MCF 10A (cell line): ENCODE results near the gene DNAJA4. TPM values are rescaled to one million over a fixed set of nuclear protein-coding genes. Genes with fewer than 3 reads are reported as not detected.
A peak's percentile ranks its signal among the peaks of the same experiment; 100 is the strongest.

ENCODE experiments used
- BruUV-seq: library from RNA; stranded (reverse); fragments of 400-500 nt; replicated peaks from 2 replicates; lab custom pipeline; 2021; lab: Mats Ljungman, UMichigan
- CTCF ChIA-PET: fragments of 300-600 bp; sonication (Branson Sonifier 250); formaldehyde crosslinking; extraction: SDS; loops from one replicate; lab custom pipeline; 2021; ENCODE audit warnings: antibody characterized with exemption, inconsistent platforms; lab: Yijun Ruan, JAX
- POLR2A ChIA-PET: fragments of 300-600, 350-650 bp; sonication (Branson Sonifier 250); formaldehyde crosslinking; extraction: SDS; loops from one replicate; lab custom pipeline; 2020; ENCODE audit warnings: antibody characterized with exemption, inconsistent platforms; lab: Yijun Ruan, JAX
- DNase-seq: peaks from one replicate; pipeline ENCODE4 v3.0.0-alpha.2; 2018; ENCODE audit not compliant: unreplicated experiment
- H3K27ac Mint-ChIP-seq: one replicate; pipeline ENCODE4 v1.8.0; 2022; ENCODE audit warnings: mild to moderate bottlenecking, low read depth, mixed read lengths; ENCODE audit not compliant: unreplicated experiment
- H3K27me3 Mint-ChIP-seq: one replicate; pipeline ENCODE4 v1.8.0; 2022; ENCODE audit warnings: mixed read lengths; ENCODE audit not compliant: insufficient read depth, unreplicated experiment
- H3K36me3 Mint-ChIP-seq: one replicate; pipeline ENCODE4 v1.8.0; 2022; ENCODE audit warnings: mild to moderate bottlenecking, moderate library complexity, mixed read lengths; ENCODE audit not compliant: insufficient read depth, unreplicated experiment
- H3K4me1 Mint-ChIP-seq: one replicate; pipeline ENCODE4 v1.8.0; 2022; ENCODE audit warnings: mixed read lengths; ENCODE audit not compliant: insufficient read depth, unreplicated experiment
- H3K4me3 Mint-ChIP-seq: one replicate; pipeline ENCODE4 v1.8.0; 2022; ENCODE audit warnings: mild to moderate bottlenecking, moderate library complexity, mixed read lengths; ENCODE audit not compliant: unreplicated experiment
- H3K9me3 Mint-ChIP-seq: one replicate; pipeline ENCODE4 v1.8.0; 2022; ENCODE audit warnings: mixed read lengths; ENCODE audit not compliant: unreplicated experiment
- CTCF ChIP-seq: fragments of 200-600 bp; IDR thresholded peaks from one replicate; pipeline ENCODE4 v1.8.0; 2022; ENCODE audit warnings: antibody characterized with exemption, mild to moderate bottlenecking; ENCODE audit not compliant: unreplicated experiment
- intact Hi-C: fragments of 100-400 bp; cut with micrococcal nuclease; formaldehyde crosslinking; loops from 2 replicates; pipeline ENCODE4 v1.14.1; 2022
- total RNA-seq: library from RNA; stranded (reverse); gene quantifications from 2 replicates; pipeline ENCODE4 v1.2.3, GENCODE V29; 2022

The DNAJA4 gene
- total RNA-seq, 1 experiment from 2014 or later: not detected

- Mint-ChIP-seq H3K27ac (peak overlapping the region; percentile 19), H3K4me1 (peaks cover 6% of the 10 kb centered on the region), H3K9me3 (no peaks in the 10 kb centered on the region), H3K36me3 (peaks cover 13% of the 10 kb centered on the region), H3K27me3 (no peaks in the 10 kb centered on the region), H3K4me3 (no peak overlapping the region)
- DNase-seq: peak; percentile 48
- intact Hi-C loops: no loop called here
- ChIA-PET CTCF (interaction anchor here (0.7 to 13.1 kb wide), 3 partner anchors 14 to 436 kb away, joined by 3 to 222 read pairs (median 4); no protein-coding TSS in a partner anchor), POLR2A (interaction anchor here (1.2 to 2.5 kb wide), 2 partner anchors 15 to 135 kb away, joined by 3 to 22 read pairs; partner anchors contain the start of gene IREB2)
- no TSS peak for BruUV-seq
- no peak for TF ChIP-seq CTCF
Measured at GRCh38 chr15:78302579-78303312, 38.4 kb downstream of the DNAJA4 start.

- H3K4me1 Mint-ChIP-seq: no peaks in the 10 kb centered on the region
- BruUV-seq: no TSS peak
- CTCF ChIA-PET: interaction anchor here (0.6 to 13.1 kb wide), 3 partner anchors 10 to 122 kb away, joined by 3 to 222 read pairs (median 3); no protein-coding TSS in a partner anchor
- H3K36me3 Mint-ChIP-seq: peaks cover 9% of the 10 kb centered on the region
- no peak for TF ChIP-seq CTCF
- H3K4me3 Mint-ChIP-seq: no peak overlapping the region
- DNase-seq: no peak
- H3K9me3 Mint-ChIP-seq: no peaks in the 10 kb centered on the region
- no peaks in the 10 kb centered on the region for H3K27me3 Mint-ChIP-seq
- intact Hi-C loops: loop anchor here (5.0 kb wide), 2 partner anchors 133 to 403 kb away; partner anchors contain the start of gene IREB2
- POLR2A ChIA-PET: no interaction called here
- no peak overlapping the region for H3K27ac Mint-ChIP-seq
Measured at GRCh38 chr15:78304216-78305066, 40.1 kb downstream of the DNAJA4 start.

- intact Hi-C loops: loop anchor here (5.0 kb wide), 2 partner anchors 131 to 401 kb away; partner anchors contain the start of gene IREB2
- no peaks in the 10 kb centered on the region for H3K36me3 Mint-ChIP-seq
- no peaks in the 10 kb centered on the region for H3K27me3 Mint-ChIP-seq
- no peaks in the 10 kb centered on the region for H3K4me1 Mint-ChIP-seq
- BruUV-seq: no TSS peak
- no peak overlapping the region for H3K4me3 Mint-ChIP-seq
- CTCF ChIA-PET: interaction anchor here (0.6 to 13.1 kb wide), 5 partner anchors 39 to 132 kb away, joined by 3 to 222 read pairs (median 6); partner anchors contain the start of gene IREB2
- no peaks in the 10 kb centered on the region for H3K9me3 Mint-ChIP-seq
- DNase-seq: no peak
- no peak overlapping the region for H3K27ac Mint-ChIP-seq
- POLR2A ChIA-PET: no interaction called here
- no peak for TF ChIP-seq CTCF
Measured at GRCh38 chr15:78306176-78306774, 41.9 kb downstream of the DNAJA4 start.
